Ovary (tissue), 3 donors: Measurements from ENCODE around the gene KYNU.

Experiments
- CTCF ChIP-seq, 3 donors: fragments of 450-650 bp in 2 of 3; fragments of 200-600 bp in 1 of 3; IDR thresholded peaks; one replicate each; pipeline versions ENCODE4 v1.5.1 to v1.8.0; 2016 to 2022; ENCODE audit warnings: antibody characterized with exemption in 3 of 3, mild to moderate bottlenecking in 1 of 3
- EP300 ChIP-seq: sonication (generic); formaldehyde crosslinking; IDR thresholded peaks from one replicate; pipeline ENCODE4 v1.6.1; 2017; ENCODE audit warnings: antibody characterized with exemption
- donor health status: DM: no; HTN: no; CAD: no.

- TF ChIP-seq CTCF (IDR thresholded peaks at IDR 0.05) (no peak), EP300 (no peak)
These were observed 200.6 kb downstream of the KYNU start for GRCh38 chr2:143078104-143078503.
